ENCODE results near the gene PRM3. TPM values are rescaled to one million over a fixed set of nuclear protein-coding genes. Genes with fewer than 3 reads are reported as not detected.
A peak's percentile ranks its signal among the peaks of the same experiment; 100 is the strongest.

The PRM3 gene
- total RNA-seq, 1 donor from 2014 or later: not detected

- DNase-seq (ENCODE audit: low spot score in 2 of 2): no peak
- Histone ChIP-seq H3K27me3 (no peaks in the 10 kb centered on the region), H3K4me3 (no peak overlapping the region), H3K36me3 (no peaks in the 10 kb centered on the region), H3K4me1 (peaks cover 3 to 10% of the 10 kb centered on the region in 2 donors), H3K27ac (no peak overlapping the region), H3K9me3 (no peaks in the 10 kb centered on the region)
- intact Hi-C loops (cut with DNase I): no loop called here
- TF ChIP-seq, protein P1, sequence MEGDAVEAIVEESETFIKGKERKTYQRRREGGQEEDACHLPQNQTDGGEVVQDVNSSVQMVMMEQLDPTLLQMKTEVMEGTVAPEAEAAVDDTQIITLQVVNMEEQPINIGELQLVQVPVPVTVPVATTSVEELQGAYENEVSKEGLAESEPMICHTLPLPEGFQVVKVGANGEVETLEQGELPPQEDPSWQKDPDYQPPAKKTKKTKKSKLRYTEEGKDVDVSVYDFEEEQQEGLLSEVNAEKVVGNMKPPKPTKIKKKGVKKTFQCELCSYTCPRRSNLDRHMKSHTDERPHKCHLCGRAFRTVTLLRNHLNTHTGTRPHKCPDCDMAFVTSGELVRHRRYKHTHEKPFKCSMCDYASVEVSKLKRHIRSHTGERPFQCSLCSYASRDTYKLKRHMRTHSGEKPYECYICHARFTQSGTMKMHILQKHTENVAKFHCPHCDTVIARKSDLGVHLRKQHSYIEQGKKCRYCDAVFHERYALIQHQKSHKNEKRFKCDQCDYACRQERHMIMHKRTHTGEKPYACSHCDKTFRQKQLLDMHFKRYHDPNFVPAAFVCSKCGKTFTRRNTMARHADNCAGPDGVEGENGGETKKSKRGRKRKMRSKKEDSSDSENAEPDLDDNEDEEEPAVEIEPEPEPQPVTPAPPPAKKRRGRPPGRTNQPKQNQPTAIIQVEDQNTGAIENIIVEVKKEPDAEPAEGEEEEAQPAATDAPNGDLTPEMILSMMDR (IDR thresholded peaks at IDR 0.05): no peak
Observed at GRCh38 chr16:11262915-11263314, 10.5 kb downstream of the PRM3 start.

DNA sequence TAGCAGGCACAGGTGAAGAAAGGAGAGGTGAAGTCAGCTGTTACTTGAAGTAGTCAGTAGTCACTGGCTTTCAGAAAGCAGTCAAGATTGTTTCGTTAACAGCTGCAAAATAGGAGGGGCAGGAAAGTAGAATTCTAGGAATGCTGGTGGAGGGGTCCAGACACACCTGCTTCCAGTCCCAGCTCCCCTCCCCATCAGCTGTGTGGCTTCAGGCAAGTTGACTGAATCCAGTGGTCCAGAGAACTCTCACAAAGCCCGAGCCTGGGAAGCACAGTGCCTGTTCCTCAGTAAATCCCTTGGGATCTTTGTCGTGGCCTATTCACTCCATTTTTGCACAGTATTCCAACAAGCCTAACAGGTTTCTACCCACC, 12.8 kb downstream of the PRM3 start:
- TF ChIP-seq, protein P1 (IDR thresholded peaks at IDR 0.05): no peak
- intact Hi-C loops (cut with DNase I): no loop called here
- DNase-seq (ENCODE audit: low spot score in 2 of 2): no peak
- Histone ChIP-seq H3K9me3 (no peaks in the 10 kb centered on the region), H3K36me3 (no peaks in the 10 kb centered on the region), H3K27ac (no peak overlapping the region), H3K27me3 (no peaks in the 10 kb centered on the region), H3K4me3 (no peak overlapping the region), H3K4me1 (peaks cover 3 to 16% of the 10 kb centered on the region in 2 donors)

DNA sequence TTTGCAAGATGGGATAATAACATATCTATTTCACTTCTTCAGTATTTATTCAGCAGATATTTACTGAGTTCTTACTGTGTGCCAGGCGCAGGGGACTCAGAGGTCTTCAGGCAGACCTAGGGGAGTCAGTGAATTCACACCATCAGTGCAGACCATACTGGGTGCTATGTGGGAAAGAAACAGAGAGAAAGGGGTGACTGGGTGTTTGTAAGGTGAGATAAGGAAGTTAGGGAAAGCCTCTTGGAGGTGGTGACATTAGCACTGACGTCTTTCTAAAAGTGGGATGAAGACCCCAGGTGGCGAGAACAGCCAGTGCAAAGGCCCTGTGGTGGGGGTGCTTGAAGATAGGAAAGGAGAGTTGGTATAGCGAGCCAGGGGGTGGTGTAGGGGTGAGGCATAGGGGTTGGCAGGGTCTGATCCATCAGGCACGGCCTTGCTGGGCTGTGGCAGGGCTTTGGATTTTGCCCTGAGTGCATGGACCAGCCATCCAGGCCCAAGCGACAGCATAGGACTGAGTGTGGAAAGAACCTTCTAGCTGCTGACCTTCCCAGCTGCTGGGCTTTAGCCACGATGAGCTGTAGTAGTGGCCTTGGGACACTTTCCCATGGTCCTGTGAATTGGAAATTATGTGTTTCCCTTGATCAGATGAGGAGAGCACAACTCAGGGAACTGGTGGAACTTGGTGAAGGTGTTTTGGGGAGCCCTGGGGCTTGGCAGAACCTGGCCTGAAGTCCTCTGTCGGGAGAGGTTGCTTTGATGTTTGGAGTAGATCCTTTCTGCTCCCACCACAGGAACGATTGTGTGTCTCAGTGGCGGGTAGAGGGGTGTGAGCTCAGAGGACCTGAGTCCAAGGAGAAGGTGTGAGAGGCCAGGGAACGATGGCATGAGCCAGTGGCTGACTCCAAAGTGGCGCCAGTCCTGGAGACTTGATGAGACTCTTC, 13.5 kb downstream of the PRM3 start:
- intact Hi-C loops (cut with DNase I): loop anchor here (5.0 to 10.0 kb wide), 4 partner anchors 125 to 523 kb away; partner anchors contain the start of gene SNN
- Histone ChIP-seq H3K4me3 (peak overlapping the region in 1 of 2 donors; percentile 53), H3K36me3 (no peaks in the 10 kb centered on the region), H3K9me3 (no peaks in the 10 kb centered on the region), H3K27me3 (no peaks in the 10 kb centered on the region), H3K4me1 (peaks cover 6 to 16% of the 10 kb centered on the region in 2 donors), H3K27ac (peak overlapping the region; percentile 70 to 78)
- DNase-seq (ENCODE audit: low spot score in 2 of 2): no peak
- TF ChIP-seq, protein P1 (IDR thresholded peaks at IDR 0.05): no peak

GRCh38 chr16:11258553-11259492, 14.6 kb downstream of the PRM3 start:
- H3K4me3 ChIP-seq: peak overlapping the region; percentile 12 to 53
- DNase-seq (ENCODE audit: low spot score in 2 of 2): peak in 1 of 2 donors; percentile 83

More at GRCh38 chr16:11258553-11259492, 14.6 kb downstream of the PRM3 start:
- Histone ChIP-seq H3K4me1 (peaks cover 10 to 25% of the 10 kb centered on the region in 2 donors), H3K27me3 (no peaks in the 10 kb centered on the region), H3K36me3 (no peaks in the 10 kb centered on the region), H3K9me3 (no peaks in the 10 kb centered on the region), H3K27ac (peak overlapping the region; percentile 70 to 78)
- intact Hi-C loops (cut with DNase I): loop anchor here (5.0 to 10.0 kb wide), 4 partner anchors 124 to 522 kb away; partner anchors contain the start of gene SNN
- TF ChIP-seq, protein P1 (IDR thresholded peaks at IDR 0.05): no peak

All from ascending aorta (tissue), 2 donors.